Gastrocnemius medialis (tissue), 4 donors: Measurements from ENCODE around the gene MAPKAP1.

ENCODE experiments used
- CTCF ChIP-seq, 5 experiments: fragments of 450-650 bp in 3 of 5; fragments of 200-600 bp in 2 of 5; sonication (generic) in 2 of 5; IDR thresholded peaks in 4 of 5; conservative IDR thresholded peaks in 1 of 5; 1 replicate in 4 of 5; 2 replicates in 1 of 5; pipeline ENCODE4 v1.5.1; 2016 to 2019; ENCODE audit warnings: antibody characterized with exemption in 5 of 5, mild to moderate bottlenecking in 3 of 5, moderate library complexity in 3 of 5
- POLR2A ChIP-seq, 2 donors: fragments of 450-650 bp; IDR thresholded peaks; one replicate each; pipeline ENCODE4 v1.6.1; 2017; ENCODE audit warnings: antibody characterized with exemption in 2 of 2, mild to moderate bottlenecking in 2 of 2, moderate library complexity in 2 of 2

GRCh38 chr9:125544484-125544883 is 162.5 kb downstream of the MAPKAP1 start:
- TF ChIP-seq POLR2A (IDR thresholded peaks at IDR 0.05), result no peak
- no peak for TF ChIP-seq CTCF (IDR thresholded peaks at IDR 0.05 in 4 of 5, conservative IDR thresholded peaks at IDR 0.05 in 1 of 5)
